Brain pericyte (primary cell): ENCODE results near the gene NR1D1.

Experiments used
- DNase-seq: peaks from one replicate; pipeline ENCODE4 v3.0.0-alpha.2; 2012; ENCODE audit warnings: low read depth, low spot score

NR1D1 gene

DNA sequence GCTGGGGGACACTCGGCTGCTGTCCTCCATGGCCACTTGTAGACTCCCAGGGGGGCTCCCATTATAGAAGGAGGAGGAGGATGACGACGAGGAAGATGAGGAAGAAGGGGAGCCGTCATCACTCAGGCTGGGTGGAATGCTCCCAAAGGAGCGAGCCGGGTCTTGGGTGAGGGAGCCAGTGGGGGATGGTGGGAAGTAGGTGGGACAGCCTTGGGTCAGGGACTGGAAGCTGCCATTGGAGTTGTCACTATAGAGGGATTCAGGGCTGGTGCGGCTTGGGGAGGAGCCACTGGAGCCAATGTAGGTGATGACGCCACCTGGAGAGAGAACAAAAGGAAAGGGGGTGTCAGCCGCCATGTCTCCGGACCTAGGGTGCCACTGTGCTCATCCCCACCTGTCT lies 3.3 kb downstream of the NR1D1 start:
- no peak for DNase-seq

DNA sequence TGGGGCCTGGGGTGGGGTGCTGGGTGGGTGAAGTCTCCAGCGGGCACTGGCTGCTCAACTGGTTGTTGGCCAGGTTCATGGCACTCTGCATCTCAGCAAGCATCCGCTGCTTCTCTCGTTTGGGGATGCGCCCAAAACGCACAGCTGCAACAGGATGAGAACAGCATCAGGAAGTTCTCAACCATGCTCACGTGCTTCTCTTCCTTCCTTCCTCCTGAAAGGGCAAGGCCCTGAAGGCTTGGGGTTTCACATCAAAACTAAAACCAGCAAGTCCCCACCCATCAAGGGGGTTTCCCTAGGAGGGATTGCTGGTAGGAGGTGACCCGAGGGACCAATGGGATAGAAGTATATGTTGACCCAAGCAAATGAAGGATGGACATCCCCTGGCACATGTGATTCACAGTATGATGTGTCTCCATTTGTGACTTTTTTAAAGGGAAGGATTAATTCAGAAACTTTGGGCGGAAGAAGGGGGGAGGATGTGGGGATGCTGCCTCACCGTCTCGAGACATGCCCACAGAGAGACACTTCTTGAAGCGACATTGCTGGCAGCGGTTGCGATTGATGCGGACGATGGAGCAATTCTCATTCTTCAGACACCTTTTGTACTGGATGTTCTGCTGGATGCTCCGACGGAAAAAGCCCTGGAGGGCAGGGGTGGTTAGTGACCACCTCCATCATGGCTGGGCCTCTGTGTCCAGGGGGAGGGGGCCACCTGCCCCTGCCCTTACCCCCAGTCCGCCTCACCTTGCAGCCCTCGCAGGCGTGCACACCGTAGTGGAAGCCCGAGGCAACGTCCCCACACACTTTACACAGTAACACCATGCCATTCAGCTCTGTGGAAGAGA lies 4.2 kb downstream of the NR1D1 start:
- no peak for DNase-seq

DNA sequence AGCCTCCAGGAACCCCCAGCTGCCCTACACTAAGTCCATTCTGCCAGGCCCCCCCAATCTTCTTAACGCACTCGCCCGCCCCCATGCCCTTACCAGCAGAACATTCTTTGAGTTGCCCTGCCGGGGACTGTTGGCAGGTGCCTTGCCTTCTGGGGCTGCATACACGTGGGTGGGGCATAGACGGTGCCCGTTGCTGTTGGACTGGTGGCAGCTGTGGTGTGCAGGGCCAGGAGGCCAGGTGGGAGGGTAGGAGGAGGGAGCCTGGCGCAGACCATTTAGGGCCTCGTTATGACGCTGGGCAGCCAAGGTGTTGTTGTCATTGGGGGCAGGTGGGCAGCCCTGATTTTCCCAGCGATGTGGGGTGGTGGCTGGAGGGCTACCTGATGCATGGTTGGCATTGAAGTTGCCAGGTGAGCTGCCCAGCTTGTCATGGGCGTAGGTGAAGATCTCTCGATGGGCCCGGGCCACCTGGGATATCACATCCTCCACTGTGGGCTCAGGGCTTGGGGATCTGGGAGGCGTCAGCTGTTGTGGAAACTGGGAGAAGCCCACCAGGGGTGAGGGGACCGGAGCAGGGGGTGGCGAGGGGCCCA lies 4.9 kb downstream of the NR1D1 start:
- DNase-seq: no peak

DNA sequence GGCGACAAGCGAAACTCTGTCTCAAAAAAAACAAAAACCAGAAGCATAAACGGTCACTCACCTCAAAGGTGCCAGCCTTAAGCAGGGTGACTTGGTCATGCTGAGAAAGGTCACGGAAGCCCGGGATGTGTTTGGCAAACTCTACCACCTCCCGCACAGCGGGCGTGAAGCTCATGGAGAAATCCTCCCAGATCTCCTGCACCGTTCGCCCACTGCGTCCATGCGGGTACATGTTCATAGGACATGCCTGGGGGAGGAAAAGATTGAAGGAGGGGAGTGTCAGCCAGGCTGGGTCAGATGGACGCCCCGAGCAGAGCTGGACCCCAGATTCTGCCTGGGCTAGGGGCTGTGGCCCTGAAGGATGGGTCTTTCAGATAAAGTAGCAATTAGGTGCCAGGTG lies 5.5 kb downstream of the NR1D1 start:
- DNase-seq: no peak

DNA sequence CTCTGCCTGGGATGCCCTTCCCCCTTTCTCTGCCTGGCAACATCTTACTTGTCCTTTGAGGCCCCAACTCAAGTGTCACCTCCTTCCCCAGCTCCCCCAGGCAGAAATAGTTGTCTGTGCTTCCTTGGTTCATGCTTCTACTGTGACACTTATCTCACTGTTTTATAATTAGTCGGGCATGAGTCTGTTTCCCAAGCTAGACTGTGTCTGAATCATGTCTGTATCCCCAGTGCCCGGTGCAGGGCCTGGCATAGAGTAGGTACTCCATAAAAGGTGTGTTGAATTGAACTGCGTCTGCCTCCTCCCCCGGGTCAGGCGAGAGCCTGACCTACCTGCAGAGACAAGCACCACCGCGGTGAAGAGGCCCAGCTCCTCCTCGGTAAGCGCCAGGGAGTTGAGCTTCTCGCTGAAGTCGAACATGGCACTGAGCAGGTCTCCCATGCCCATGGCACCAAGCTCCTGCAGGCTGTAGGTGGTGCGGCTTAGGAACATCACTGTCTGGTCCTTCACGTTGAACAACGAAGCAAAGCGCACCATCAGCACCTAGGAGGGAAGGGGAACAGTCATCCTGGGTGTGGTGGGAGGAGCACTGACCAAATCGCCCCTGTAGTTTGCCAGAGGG lies 6.7 kb downstream of the NR1D1 start:
- no peak for DNase-seq

GRCh38 chr17:40093005-40093579 lies 7.3 kb downstream of the NR1D1 start:
- no peak for DNase-seq

GRCh38 chr17:40092581-40092980 lies 7.8 kb downstream of the NR1D1 start:
- no peak for DNase-seq

GRCh38 chr17:40091691-40092397 lies 8.5 kb downstream of the NR1D1 start:
- no peak for DNase-seq

DNA sequence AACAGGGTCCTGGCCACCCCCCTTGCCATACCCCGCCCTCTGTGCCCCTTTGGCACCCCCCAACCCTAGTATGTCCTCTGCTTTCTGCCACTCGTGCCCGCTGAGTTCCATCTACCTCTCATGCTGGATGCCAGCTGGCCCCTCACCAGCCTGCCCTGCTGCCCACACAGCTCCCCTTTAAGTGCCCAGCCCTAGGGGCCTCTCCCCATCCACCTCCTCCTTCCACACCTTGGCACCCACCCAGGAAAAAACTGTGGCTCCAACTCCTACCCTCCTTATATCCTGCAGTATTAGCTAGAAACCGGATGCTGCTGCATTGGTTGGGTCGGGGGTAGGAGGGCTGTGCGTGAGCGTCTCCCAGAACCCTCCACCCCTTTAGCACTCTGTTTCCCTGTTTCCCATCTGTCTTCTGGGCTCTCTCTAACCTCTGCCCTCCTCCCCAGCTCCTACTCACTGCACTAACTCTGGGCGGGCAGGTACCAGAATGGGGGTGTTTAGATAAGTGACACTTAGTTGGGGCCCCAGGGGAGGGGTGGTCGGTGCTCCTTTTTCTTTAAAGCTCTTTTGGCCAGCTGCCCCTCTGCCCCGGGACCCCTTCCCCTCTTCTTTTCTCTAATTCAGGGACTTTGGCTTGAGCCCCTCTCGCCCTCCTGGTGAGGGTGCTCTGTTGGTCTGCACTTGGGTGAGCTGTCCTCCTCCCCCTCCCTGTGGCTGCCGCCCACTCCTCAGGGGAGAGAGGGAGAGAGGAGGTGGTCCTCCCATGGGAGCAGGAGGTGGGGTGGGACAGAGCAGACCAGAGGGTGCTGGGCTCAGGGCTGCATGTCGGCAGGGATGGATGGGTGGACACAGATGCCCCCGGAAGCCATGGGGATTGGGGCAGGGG lies 9.9 kb downstream of the NR1D1 start:
- no peak for DNase-seq

DNA sequence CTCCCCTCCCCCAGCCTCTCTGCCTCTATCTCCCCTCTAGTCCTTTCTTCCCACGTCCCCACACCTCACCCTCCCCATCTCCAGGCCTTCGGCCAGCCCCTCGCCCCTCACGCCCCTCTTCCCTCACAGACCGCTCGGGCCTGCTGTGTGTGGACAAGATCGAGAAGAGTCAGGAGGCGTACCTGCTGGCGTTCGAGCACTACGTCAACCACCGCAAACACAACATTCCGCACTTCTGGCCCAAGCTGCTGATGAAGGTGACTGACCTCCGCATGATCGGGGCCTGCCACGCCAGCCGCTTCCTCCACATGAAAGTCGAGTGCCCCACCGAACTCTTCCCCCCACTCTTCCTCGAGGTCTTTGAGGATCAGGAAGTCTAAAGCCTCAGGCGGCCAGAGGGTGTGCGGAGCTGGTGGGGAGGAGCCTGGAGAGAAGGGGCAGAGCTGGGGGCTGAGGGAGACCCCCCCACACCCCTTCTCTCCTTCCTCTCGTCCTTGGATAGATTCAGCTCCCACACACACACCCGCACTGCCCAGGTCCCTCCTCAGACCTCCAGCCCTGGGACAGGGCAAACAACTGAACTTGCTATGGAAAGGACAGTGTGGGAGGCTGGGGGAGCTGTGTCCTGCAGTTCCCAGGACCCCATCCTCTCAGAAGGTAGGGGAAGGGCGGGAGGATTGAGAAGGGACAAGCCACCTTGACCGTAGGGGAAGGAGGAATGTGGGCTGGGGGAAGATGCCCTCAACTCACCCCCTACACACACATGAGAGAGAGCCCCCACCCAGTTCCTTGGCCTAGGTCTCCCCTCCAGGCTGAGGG lies 11.1 kb downstream of the NR1D1 start:
- DNase-seq: no peak

DNA sequence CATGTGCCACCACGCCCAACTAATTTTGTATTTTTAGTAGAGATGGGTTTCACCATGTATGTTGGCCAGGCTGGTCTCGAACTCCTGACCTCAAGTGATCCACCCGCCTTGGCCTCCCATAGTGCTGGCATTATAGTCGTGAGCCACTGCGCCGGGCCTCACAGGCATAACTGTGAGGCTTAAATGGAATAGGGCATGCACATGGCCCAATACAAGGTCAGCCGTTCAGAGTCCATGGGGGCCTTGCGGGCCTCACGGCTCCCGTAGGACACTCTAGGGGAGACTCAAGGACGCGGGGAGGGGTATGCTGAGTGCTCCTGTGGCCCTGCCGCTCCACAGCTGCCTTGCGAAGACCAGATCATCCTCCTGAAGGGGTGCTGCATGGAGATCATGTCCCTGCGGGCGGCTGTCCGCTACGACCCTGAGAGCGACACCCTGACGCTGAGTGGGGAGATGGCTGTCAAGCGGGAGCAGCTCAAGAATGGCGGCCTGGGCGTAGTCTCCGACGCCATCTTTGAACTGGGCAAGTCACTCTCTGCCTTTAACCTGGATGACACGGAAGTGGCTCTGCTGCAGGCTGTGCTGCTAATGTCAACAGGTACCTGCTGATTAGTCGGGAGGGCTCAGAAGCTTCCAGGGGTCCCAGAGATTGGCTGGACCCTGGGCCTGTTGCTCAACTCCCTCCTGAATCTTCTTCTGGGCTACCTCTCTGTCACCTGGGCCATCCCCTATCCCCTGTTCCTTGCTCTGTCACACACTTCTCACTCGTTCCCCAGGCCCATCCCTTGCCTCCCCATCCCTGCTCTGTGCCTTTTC lies 12.3 kb downstream of the NR1D1 start:
- no peak for DNase-seq

GRCh38 chr17:40087049-40087794 lies 13.2 kb downstream of the NR1D1 start:
- no peak for DNase-seq

- no peak for DNase-seq
These were observed 14.0 kb downstream of the NR1D1 start for GRCh38 chr17:40086150-40087044.

DNA sequence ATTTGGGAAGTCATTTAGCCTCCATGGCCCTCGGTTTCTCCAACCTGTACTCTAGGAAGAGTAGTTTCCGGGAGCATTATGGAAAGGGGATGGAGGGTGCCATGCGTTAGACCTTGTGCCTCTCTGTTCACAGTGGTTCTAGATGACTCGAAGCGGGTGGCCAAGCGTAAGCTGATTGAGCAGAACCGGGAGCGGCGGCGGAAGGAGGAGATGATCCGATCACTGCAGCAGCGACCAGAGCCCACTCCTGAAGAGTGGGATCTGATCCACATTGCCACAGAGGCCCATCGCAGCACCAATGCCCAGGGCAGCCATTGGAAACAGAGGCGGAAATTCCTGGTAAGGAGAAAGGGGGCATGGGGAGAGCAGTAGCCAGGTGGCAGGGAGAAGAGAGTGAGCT lies 15.9 kb downstream of the NR1D1 start:
- DNase-seq: no peak

GRCh38 chr17:40079545-40079944 lies 20.8 kb downstream of the NR1D1 start:
- DNase-seq: no peak

- DNase-seq: no peak
These were observed 23.8 kb downstream of the NR1D1 start for GRCh38 chr17:40076591-40076990.

GRCh38 chr17:40075942-40076498 lies 24.4 kb downstream of the NR1D1 start:
- DNase-seq: no peak
